Spinal cord (tissue), 10 donors: ENCODE results near the gene TTC6. TPM values are rescaled to one million over a fixed set of nuclear protein-coding genes. Genes with fewer than 3 reads are reported as not detected.

Source experiments
- DNase-seq, 6 donors: peaks; one replicate each; pipeline versions ENCODE4 v3.0.0 to v3.0.0-alpha.2; 2013 to 2015; ENCODE audit warnings: low spot score in 6 of 6, low read depth in 4 of 6
- H3K27ac ChIP-seq: one replicate; pipeline ENCODE4 v1.5.1; 2013; ENCODE audit warnings: low read depth, low read length, control low read depth
- H3K27me3 ChIP-seq: one replicate; pipeline ENCODE4 v1.6.1; 2013; ENCODE audit warnings: low read length; ENCODE audit not compliant: control insufficient read depth, insufficient read depth
- H3K36me3 ChIP-seq: one replicate; pipeline ENCODE4 v1.6.1; 2013; ENCODE audit warnings: low read length; ENCODE audit not compliant: control insufficient read depth, insufficient read depth
- H3K4me1 ChIP-seq: one replicate; pipeline ENCODE4 v1.6.1; 2013; ENCODE audit warnings: low read length; ENCODE audit not compliant: control insufficient read depth, insufficient read depth
- H3K4me3 ChIP-seq: one replicate; pipeline ENCODE4 v1.5.1; 2013; ENCODE audit warnings: low read depth, low read length, control low read depth
- H3K9me3 ChIP-seq: one replicate; pipeline ENCODE4 v1.6.1; 2013; ENCODE audit warnings: low read length; ENCODE audit not compliant: control insufficient read depth, insufficient read depth
- WGBS: methylation state at CpG from one replicate; pipeline ENCODE4 v1.1.5; 2013; ENCODE audit warnings: missing lambda C conversion rate; ENCODE audit not compliant: insufficient coverage; 5-methylcytosine and 5-hydroxymethylcytosine counted together
- polyA plus RNA-seq, 2 donors: library from polyadenylated mRNA; unstranded; fragments of 120-200 nt; gene quantifications; one replicate each; pipeline ENCODE4 v1.2.1, GENCODE V29; 2013; ENCODE audit not compliant: insufficient read length in 2 of 2
- total RNA-seq, 2 donors: library from RNA; depleted of rRNA in 1 of 2; stranded (reverse); fragments of 120-200 nt in 1 of 2; fragments of >200 nt in 1 of 2; gene quantifications; one replicate each; pipeline versions ENCODE4 v1.2.3 to v1.2.4, GENCODE V29; 2013 to 2014
- donor health status: healthy.

TTC6 gene
- total and polyA plus RNA-seq, 4 donors = 2.0 to 6.7 (median 3.5) TPM

GRCh38 chr14:37602605-37603453 is 7.4 kb downstream of the TTC6 start:
- 24% methylated on average over 18 of the region's 24 CpGs for WGBS
- DNase-seq = no peak
- no peak overlapping the region for H3K27ac ChIP-seq
- no peaks in the 10 kb centered on the region for H3K36me3 ChIP-seq
- H3K9me3 ChIP-seq = no peaks in the 10 kb centered on the region
- peaks cover 84% of the 10 kb centered on the region for H3K27me3 ChIP-seq
- H3K4me3 ChIP-seq = no peak overlapping the region
- H3K4me1 ChIP-seq = peaks cover 24% of the 10 kb centered on the region

- Histone ChIP-seq H3K4me3 (no peak overlapping the region), H3K27me3 (peaks cover 80% of the 10 kb centered on the region), H3K36me3 (no peaks in the 10 kb centered on the region), H3K9me3 (no peaks in the 10 kb centered on the region), H3K27ac (no peak overlapping the region), H3K4me1 (peaks cover 15% of the 10 kb centered on the region)
- DNase-seq = no peak
- 73% methylated on average over 8 of the region's 9 CpGs for WGBS
These were observed 8.3 kb downstream of the TTC6 start for GRCh38 chr14:37603688-37604251.

DNA sequence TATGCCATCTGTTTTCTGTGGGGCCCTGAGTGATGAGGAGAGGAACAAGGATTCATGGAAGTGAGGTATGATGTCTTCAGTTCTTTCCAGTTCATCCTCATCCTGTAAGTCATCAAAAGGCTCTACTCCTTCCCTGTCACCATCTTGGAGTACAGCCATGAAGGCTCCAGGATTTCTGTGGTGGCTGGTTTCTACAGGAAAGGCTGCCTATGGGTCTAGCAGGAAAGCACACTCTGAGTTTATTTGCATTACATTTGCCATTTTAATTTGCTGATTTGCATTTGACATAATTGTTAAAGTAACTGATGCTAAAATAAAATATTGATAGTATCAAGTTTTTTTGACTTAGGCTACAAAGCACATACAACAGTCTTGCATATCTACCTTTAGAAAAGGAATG is 11.2 kb downstream of the TTC6 start:
- H3K27ac ChIP-seq = no peak overlapping the region
- H3K36me3 ChIP-seq = no peaks in the 10 kb centered on the region
- H3K27me3 ChIP-seq = peaks cover 75% of the 10 kb centered on the region
- H3K9me3 ChIP-seq = no peaks in the 10 kb centered on the region
- peaks cover 7% of the 10 kb centered on the region for H3K4me1 ChIP-seq
- H3K4me3 ChIP-seq = no peak overlapping the region
- DNase-seq = no peak

- WGBS = 88% methylated on average over 1 of the region's 3 CpGs
- peaks cover 7% of the 10 kb centered on the region for H3K4me1 ChIP-seq
- H3K9me3 ChIP-seq = peaks cover 2% of the 10 kb centered on the region
- H3K27ac ChIP-seq = no peak overlapping the region
- DNase-seq = no peak
- H3K36me3 ChIP-seq = no peaks in the 10 kb centered on the region
- H3K27me3 ChIP-seq = peaks cover 61% of the 10 kb centered on the region
- H3K4me3 ChIP-seq = no peak overlapping the region
These were observed 13.2 kb downstream of the TTC6 start for GRCh38 chr14:37608649-37609048.

DNA sequence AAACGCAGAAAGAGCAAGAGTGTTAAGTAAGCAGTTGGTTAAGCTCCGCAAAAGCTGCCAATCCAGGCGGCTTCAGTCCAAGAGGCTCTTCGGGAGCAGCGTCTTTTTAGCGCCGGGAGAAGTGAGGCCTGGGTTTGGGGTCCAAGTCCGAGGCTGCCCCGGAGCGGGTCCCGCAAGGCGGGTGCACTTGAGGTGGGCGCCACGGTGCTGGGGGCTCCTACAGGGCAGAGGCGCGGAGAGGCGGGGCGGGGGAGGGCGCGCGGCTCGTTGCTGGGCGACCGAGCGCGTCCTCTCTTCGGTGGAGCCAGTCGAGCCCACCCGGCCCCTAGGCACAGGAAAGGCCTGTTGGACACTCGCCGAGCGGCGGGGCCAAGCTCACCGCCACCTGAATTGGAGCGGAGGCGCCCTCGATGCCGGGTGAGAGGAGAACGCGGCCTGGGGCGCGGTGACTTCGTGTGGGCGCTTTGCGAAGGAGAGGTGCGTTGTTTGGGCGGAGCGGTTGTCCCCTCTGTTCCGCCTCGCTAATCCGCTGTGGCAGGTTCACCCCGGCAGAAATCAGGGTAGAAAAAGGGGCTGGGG is 15.6 kb downstream of the TTC6 start:
- DNase-seq = peak in 2 of 6 donors; percentile 9 to 55
- Histone ChIP-seq H3K9me3 (peaks cover 15% of the 10 kb centered on the region), H3K27me3 (peaks cover 38% of the 10 kb centered on the region), H3K4me1 (peaks cover 7% of the 10 kb centered on the region), H3K36me3 (no peaks in the 10 kb centered on the region), H3K4me3 (no peak overlapping the region), H3K27ac (no peak overlapping the region)
- WGBS = 1% methylated on average over 52 of the region's 52 CpGs

DNA sequence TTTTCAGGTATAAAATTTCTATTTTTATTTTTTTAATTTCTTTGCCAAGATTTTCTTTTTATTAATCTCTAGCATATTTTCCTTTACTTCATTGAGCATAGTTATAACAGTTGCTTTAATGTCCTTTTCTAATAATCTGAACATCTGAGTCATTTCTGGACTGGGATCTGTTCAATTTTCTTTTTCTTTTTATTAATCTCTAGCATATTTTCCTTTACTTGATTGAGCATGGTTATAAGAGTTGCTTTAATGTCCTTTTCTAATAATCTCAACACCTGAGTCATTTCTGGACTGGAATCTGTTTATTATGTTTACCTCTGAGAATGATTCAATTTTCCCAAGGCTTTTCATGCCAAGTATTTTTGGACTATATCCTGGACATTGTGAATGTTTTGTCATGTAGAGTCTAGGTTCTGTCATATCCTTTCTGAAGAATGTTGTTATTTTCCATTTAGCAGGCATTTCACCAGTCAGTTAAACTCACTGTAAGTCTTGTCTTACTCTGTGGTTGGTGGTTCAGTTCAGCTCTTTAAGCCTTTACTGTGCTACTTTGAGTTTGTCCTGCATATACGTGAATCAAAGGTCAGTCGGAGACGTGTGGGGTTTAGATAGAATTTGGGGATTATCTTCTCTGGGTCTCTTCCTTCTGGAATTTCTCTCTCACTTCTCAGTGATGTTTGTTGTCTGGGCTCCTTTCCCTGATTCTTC is 20.3 kb downstream of the TTC6 start:
- no peak for DNase-seq
- H3K36me3 ChIP-seq = no peaks in the 10 kb centered on the region
- WGBS = no CpG with 5 or more reads among the region's 3 CpGs
- peaks cover 21% of the 10 kb centered on the region for H3K9me3 ChIP-seq
- no peak overlapping the region for H3K4me3 ChIP-seq
- peaks cover 7% of the 10 kb centered on the region for H3K4me1 ChIP-seq
- peaks cover 18% of the 10 kb centered on the region for H3K27me3 ChIP-seq
- H3K27ac ChIP-seq = no peak overlapping the region

- no peak overlapping the region for H3K4me3 ChIP-seq
- peaks cover 21% of the 10 kb centered on the region for H3K9me3 ChIP-seq
- no peaks in the 10 kb centered on the region for H3K4me1 ChIP-seq
- WGBS = 92% methylated on average over 4 of the region's 4 CpGs
- DNase-seq = no peak
- H3K27me3 ChIP-seq = peaks cover 17% of the 10 kb centered on the region
- no peak overlapping the region for H3K27ac ChIP-seq
- H3K36me3 ChIP-seq = no peaks in the 10 kb centered on the region
These were observed 21.4 kb downstream of the TTC6 start for GRCh38 chr14:37616853-37617252.

- DNase-seq = no peak
- peaks cover 23% of the 10 kb centered on the region for H3K27me3 ChIP-seq
- H3K4me3 ChIP-seq = no peak overlapping the region
- H3K27ac ChIP-seq = no peak overlapping the region
- H3K36me3 ChIP-seq = no peaks in the 10 kb centered on the region
- peaks cover 19% of the 10 kb centered on the region for H3K9me3 ChIP-seq
- peaks cover 8% of the 10 kb centered on the region for H3K4me1 ChIP-seq
- WGBS = 100% methylated on average over 1 of the region's 1 CpG
These were observed 22.5 kb downstream of the TTC6 start for GRCh38 chr14:37617864-37618365.

- Histone ChIP-seq H3K36me3 (no peaks in the 10 kb centered on the region), H3K4me1 (peaks cover 8% of the 10 kb centered on the region), H3K27ac (no peak overlapping the region), H3K4me3 (no peak overlapping the region), H3K9me3 (peaks cover 19% of the 10 kb centered on the region), H3K27me3 (peaks cover 25% of the 10 kb centered on the region)
- WGBS = no CpG with 5 or more reads among the region's 1 CpG
- no peak for DNase-seq
These were observed 23.1 kb downstream of the TTC6 start for GRCh38 chr14:37618498-37619028.
